ENCODE results near the gene TRAP1. TPM values are rescaled to one million over a fixed set of nuclear protein-coding genes. Genes with fewer than 3 reads are reported as not detected.

TRAP1 gene
- total RNA-seq: 48.3 and 97.4 TPM in 2 replicates

DNA sequence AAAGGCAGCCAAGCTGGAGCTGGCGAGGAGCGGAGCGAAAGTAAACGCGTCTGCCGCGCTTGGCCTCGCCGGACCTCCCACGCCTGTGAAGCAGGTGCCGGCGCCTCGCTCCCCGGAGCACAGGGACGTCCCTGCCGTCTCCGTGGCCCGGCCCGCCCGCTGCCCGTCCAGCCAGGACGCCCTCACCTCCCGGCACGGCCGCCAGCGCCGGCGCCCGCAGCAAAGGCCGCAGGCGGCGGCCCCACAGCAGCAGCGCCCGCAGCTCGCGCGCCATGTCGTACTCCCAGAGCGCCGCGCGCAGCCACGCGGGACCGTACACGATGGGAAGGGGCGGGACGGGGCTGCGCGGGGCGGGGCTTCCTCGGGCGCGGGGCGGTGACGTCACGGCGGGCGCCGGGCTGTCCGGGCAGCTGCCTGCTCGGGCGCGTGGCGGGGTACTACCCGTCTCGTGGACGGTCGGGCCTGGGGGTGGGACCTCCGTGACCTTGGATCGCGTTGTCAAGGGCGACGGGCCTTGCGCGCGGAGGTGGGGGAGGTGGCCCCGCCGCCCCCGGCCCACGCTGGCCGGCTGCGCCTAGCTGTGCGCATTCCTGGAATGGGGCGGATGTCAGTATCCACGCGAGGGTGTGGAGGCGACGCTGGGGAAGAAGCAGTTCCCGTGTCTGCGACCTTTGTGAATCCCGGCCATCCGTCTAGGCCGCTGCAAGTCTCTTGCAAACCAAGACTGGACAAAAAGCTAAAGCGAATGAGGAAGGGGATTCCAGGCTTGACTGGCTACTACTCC is at the start of gene TRAP1:
Gene TRAP1 (minus strand): TSS at position 290 of the 784 bp plus-strand sequence. CDS start 16 bp downstream, at position 274.
- peak; percentile 92 for DNase-seq

DNA sequence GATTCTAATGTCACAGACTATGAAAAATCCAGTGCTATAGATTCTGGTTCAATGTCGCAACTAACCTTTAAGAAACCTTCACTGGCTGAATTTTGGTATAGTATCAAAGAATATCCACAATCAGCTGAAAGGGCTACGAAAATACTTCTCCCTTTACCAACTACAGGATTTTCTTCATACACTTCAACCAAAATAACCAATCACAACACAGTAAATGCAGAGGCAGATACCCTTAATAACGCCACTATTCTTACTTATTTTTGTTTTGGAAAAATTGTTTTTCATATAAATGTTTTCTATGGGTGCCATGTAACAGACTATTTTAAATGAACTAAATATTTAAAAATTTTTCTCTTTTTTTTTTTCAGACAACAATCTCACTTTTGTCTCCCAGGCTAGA is 48.9 kb upstream of the TRAP1 start:
- DNase-seq: no peak

DNA sequence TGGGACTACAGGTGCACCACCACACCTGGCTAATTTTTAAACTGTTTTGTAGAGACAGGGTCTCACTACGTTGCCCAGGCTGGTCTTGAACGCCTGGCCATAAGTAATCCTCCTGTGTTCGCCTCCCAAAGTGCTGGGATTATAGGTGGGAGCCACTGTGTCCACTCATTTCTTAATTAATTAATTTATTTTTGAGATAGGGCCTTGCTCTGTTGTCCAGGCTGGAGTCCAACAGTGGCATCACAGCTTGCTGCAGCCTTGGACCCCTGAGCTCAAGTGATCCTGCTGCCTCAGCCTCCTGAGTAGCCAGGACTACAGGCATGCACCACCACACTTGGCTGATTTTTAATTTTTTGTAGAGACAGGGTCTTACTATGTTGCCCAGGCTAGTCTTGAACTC is 47.1 kb upstream of the TRAP1 start:
- no peak for DNase-seq

DNA sequence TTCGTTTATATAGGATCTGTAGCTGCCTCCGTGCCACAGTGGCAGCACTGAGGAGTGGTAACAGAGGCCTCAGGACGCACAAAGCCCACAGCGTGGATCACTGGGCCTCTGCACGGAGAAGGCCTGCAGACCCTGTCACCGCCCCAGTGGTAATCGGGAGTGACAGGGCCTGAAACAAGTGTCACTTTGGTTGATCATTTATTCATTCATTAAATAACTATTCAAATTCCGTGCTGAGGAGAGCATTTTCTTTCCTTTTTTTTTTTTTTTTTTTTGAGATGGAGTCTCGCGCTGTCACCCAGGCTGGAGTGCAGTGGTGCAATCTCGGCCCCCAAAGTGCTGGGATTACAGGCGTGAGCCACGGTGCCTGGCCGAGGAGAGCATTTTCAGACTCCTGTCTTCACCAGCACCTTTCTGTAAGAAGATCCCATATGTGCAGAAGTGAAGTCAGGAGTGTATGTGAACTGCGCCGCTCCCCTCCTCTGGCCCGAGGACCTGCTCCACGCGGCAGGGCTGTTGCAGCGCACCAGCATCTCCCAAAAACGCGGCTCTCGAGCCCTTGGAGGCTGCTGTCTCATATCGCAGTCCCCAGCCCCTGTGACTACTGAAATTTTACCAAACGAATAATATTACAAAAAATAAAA is 44.9 kb upstream of the TRAP1 start:
- no peak for DNase-seq

DNA sequence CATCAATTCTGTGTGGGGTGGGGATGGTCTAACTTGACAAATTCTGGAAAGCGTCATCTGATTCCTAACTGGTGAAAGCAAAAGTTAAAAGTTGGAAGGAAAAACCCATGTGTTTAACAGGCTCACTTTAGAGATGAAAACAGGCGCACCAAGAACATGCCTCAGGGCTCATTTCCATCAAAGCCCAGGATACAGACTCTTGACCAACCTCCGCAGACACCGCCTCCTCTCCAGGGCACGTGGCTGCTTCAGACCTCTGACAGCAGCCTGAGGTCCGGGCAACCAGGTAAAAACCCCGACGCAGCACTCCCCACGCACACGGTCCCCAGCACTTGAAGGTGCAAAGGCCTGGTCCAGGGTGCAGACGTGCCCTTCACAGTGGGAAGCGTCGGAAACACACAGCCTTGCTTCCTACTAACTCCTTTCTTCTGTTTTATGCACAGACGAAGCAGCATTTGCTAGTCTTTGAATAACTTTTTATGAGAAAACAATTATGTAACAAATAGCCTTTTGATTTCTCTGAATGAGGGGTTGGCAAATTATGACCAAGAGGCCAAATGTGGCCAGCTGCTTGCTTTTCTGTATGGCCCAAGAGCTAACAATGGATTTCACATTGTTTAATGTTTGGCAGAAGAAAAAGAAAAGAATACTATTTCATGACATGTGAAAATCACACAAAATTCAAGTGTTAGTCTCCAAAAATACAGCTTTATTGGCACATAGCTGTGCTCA is 44.2 kb upstream of the TRAP1 start:
- no peak for DNase-seq

DNA sequence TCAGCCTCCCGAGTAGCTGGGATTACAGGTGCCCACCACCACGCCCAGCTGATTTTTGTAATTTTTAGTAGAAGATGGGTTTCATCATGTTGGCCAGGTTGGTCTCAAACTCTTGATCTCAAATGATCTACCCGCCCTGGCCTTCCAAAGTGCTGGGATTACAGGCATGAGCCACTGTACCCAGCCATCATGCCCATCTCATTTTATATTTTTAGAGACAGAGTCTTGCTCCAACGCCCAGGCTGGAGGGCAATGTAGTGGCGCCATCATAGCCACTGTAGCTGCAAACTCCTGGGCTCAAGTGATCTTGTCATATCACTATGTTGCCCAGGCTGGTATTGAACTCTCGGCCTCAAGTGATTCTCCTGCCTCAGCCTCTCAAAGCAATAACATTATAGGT is 43.2 kb upstream of the TRAP1 start:
- DNase-seq: no peak

DNA sequence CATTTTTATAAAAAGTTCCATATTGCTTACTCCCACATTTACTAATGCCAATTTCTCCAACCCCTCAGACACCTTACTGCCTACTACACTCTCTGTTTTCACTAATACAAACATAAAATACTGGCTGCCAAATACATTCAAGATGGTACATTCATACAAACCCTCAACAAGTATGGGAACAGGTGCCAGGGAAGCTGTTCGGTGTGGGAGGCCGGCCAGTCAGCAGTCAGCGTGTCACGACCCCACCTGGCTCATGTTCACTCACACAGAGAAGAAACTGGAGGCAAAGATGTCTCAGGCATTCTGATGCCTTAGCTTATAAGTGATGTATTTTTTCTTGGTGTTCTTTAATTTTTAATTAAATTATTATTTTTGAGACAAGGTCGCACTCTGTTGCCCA is 42.4 kb upstream of the TRAP1 start:
- no peak for DNase-seq

DNA sequence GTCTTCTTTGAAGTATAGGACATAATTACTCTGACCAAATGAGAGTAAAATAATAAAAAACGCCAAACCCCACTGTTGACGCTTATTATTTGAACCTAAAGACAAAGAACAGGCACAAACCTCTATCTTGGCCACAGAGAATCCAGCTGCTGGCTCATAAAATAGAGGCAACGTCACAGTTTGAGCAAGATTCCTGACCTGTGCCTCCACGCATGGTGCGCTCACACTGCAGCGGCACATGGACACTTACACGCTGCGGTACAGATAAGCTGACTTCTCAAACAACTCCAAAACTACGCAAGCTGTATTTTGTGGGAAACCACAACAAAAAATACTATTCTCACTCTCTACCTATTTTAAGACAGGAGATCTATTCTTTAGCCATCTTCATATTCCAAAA is 38.8 kb upstream of the TRAP1 start:
- DNase-seq: no peak

DNA sequence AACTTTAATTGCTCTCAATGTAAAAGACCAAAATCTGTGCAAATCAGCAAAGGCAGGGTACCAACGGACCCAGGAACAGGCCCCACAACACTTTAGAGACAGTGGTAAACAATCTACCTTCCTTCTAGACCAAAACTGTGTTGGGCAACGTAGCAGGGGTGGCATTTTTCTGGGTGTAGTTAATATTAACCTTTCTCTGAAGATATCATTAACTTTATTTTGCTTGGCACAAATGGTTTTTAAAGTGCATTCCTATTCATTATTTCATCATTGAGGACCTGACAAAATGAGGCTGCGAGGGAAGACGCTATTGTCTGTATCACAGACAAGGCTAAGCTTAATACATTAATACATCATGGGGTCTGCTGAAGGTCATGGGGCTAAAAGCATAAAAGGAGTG is 37.9 kb upstream of the TRAP1 start:
- no peak for DNase-seq

DNA sequence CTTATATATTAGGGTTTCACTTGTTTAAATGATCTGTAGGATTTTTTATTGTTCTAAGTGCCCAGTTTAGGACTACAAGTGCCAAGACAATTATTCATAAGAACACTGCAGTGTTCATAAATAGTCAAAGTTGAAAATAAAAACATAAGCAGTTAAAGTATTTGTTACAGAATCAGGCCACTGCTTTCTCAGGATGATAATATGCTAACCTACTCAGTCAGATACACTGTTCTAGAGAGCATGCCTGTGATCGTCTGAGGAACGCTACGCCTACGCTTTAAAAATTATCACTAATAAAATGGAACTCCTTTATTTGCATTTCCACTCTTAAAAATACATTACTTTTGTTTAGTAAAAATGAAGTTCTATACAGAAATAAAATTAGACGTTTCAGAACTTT is 37.4 kb upstream of the TRAP1 start:
- DNase-seq: no peak

DNA sequence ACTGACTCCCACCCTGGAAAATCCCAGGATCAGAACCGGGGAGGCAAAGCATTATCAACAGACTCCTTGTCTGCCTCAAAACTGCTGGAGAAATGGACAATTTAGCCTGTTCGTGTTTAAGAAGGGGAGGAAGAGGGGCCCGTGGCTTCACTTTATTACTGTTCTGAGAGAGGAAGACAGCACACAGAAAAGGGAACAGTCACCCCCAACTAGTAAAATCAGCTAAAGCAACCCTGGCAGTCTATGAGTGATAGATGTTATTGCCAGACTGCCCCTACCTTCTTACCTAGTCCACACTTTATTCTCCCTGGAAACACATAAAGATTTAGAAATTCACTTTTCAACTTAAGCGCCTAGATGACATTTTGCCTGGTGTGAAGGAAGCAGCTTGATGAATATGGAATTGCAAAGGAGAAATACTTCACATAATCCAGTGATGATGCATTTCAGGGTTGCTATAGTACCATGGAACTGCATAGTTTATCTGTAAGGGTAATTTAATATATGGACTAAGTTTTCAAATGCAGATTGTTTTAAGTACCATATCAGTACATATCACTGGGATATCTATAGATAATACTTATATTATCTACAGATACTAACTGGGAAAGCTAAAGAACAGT is 36.9 kb upstream of the TRAP1 start:
- no peak for DNase-seq

DNA sequence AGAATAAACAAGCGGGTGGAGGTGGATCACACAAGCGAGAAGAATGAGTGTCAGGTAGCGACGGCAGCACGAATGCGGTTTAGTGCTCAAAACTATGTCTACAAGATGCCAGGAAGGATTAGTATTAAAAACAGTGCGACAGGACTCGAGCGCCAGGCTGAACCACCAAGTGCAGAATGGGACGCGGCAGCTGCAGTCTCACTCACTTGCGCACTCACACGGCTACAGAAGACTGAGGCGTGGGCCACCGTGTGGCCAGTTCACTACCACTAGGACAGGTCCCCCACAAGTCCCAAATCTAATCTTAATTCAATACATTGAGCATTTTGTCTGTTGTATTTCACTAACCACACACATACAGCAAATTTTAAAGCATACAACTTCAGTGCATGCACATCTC is 35.7 kb upstream of the TRAP1 start:
- no peak for DNase-seq

DNA sequence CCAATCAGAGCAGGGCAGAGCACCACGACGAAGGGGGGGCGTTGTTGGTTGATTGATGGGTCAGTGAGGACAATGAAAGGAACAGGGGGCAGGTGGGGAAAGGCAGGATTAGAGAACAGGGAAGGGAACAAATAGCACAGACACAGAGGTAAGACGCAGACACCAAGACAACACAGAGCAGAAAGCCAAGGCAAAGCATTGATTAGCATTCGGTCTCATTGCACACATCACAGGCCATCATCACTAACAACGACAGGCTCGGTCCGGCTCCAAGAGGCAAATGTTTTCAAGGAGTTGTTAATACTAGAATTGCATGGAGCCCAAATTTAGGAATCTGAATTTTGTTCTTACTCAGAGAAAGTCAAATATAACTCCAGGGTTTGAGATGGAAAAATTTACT is 34.6 kb upstream of the TRAP1 start:
- DNase-seq: no peak

DNA sequence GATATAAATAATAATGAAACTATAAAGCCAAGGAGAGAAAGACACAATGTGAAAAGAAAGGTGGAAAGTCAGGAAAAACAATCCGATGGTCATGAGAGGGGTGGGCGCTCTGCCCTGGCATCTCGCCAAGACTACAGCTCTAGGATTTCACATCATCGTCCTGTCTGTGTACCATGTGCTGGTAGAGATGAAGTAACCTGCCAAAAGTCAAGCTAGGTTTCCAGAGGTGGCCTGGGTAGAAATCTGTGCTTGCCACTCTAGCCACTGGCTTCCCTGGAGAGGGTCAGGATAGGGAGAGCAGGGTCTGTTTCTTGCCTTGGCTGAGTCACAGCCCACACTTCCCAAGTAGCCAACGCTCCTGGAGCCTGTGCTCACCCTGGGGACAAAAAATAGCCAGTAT is 31.0 kb upstream of the TRAP1 start:
- no peak for DNase-seq

DNA sequence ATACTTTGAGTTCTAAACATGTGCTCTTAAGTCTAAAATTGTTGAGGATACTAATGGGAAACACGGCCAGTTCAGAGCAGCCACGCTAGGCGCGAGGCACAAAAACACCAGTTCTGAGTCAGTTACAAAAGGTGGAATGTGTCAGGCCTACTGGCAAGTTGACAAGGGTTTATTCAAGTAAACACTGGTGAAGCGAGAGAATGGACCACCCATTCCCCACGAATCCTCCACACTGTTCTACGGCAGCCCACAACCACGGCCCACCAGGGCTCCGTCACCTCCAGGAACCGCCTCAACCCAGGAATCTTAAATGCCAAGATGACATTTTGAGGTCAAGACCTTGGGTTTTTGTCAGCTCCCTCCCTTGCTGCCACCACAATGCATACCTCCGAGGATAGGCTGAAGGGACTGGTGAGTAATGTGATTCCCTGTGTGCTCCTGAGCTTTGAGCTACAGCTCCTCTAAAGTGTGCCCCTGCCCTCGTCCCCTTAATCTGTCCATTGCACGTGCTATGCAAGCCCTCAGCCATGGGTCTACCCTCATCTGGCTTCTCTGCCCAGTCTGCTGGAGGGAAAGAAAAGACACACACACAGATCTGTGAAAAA is 28.5 kb upstream of the TRAP1 start:
- no peak for DNase-seq

DNA sequence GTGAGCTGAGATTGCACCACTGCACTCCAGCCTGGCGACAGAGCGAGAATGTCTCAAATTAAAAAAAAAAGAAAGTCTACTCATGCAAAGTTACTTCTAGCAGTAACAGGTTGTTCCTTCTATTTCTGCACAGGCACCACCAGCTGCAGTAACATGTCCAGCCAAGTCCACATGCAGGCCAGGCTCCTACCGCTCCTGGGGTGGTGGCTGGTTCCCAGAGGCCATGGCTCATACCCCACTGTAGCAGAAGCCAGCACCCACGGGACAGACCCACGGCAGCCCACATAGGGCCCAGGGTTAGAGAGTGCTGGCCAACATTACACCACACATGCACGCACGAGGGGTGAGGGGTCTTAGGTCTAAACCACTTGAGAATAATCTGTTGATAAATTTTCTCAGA is 26.7 kb upstream of the TRAP1 start:
- no peak for DNase-seq

DNA sequence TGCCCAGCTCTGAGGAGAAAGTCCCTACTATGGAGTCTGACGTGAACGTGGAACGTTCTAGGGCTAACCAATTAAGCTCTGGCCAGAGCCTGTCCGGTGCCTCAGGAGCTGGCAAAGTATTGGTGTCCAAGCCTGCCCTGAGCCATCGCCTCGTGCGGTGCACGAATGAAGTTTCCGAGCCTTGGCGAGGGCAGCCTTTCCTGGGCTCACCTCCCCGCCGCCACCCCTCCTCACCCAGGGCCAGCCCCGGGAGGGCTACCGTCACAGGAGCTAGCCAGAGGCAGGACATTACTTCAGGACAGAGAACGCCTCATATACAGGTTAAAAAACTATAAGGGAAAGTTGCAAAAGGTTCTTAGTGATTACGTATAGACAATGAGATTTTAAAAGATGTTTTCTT is 23.6 kb upstream of the TRAP1 start:
- no peak for DNase-seq

DNA sequence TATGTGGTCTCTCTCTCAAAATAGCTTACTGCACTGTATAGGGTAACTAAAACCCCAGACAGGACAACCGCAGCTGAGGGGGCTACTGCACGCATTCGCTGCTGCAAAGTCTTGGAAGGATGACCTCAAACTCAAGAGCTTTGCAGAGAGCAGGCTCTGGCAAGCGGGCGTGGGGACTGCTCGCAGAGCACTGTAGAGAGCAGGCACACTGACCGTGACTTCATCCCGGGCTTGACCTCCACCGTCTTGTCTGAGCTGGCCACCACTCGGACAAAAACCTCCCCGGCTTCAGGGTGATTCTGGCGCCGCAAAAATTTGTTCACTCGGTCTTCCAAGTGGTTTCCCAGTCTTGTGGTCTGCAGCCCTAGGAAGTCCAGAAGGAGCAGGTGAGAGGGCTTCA is 22.9 kb upstream of the TRAP1 start:
- no peak for DNase-seq

DNA sequence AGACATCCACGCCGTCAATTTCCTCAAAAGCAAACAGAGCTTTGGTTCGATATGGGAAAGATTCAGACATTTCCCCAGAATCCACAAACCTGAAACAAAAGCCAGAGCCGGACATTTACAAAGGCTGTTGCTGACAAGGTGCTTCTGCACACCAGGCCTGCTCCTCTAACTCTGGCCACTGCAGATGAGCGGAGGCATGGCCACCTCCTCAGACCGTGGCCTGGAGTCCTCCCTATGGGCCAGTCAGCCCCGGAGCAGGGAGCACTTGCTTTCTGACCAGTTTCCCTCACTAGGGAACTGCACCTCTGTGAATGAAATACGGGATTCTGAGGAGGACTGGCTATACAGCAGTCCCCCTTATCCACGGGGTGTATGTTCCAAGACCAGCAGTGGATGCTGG is 22.3 kb upstream of the TRAP1 start:
- no peak for DNase-seq

DNA sequence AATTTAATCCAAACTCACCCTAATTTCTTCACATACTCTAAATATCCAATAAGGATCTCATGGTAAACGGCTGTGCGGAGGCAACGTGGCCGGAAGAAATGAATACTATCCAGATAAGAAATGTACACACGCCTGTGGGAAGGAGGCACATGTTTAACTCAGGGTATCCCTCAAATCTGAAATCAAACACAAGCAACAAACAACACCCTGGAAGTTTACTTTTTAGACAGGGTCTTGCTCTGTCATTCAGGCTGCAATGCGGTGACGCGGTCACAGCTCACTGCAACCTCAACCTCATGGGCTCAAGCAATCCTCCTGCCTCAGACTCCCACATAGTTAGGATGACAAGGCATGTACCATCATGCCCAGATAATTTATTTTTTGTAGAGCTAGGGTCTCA is 21.2 kb upstream of the TRAP1 start:
- DNase-seq: no peak

DNA sequence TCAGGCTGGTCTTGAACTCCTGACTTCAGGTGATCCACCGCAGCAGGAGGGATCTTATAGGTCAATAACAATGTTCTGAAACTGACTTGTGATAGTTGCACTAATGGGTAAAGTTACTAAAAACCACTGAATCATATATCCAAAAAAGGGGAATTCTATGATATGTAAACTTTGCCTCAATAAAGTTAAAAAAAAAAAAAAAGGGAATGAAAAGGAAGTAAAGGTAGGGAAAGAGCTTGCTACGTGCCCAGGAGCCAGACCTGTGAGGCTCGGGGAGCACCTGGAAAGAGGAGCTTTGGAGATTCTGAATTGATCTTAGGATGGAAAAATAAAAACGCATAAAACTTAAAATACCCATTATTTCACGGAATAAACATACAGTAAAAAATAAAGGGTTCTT is 20.8 kb upstream of the TRAP1 start:
- no peak for DNase-seq

DNA sequence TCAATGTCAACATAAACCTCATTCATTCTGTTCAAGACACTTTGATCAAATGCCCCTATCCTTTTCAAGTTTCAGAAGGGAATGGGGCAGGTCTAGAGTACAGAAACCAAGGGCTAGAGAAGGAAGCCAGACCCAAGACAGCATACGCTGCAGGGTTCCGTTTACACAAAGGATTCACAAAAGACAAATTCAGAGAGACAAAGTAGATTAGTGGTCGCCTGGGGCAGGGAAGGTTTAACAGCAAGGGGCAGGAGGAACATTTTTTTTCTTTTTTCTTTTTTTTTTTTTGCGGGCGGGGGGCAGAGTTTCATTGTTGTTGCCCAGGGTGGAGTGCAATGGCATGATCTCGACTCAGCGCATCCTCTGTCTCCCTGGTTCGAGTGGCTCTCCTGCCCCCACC is 19.9 kb upstream of the TRAP1 start:
- no peak for DNase-seq

DNA sequence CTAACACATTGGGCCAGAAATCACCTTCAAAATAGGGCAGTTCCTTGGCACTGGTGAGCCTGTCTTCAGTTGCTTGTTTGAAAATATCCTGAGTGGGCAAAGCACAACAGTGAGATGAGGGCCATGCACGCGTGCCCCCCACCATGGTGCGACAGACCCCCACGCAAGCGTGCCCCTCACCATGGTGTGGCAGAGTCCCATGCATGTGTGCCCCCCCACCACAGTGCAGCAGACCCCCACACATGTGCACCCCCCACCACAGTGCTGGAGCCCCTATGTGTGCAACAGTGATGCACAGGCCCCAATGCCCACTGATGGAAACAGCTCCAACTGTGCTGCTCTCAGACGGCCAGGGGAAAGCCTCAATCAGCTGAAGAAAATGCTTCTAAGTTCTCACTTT is 18.8 kb upstream of the TRAP1 start:
- no peak for DNase-seq

Measured in dermis blood vessel endothelial cell (primary cell).